Neural progenitor cell (in vitro differentiated cells): ENCODE results near the gene ZBTB46.

ENCODE experiments used
- CTCF ChIP-seq: fragments of 200-600 bp; sonication (generic); IDR thresholded peaks from 2 replicates; pipeline ENCODE4 v1.5.1; 2017; ENCODE audit warnings: antibody characterized with exemption, mild to moderate bottlenecking
- EZH2 ChIP-seq: fragments of 200-600 bp; sonication (generic); IDR thresholded peaks from 2 replicates; pipeline ENCODE4 v1.6.1; 2017; ENCODE audit warnings: antibody characterized with exemption, mild to moderate bottlenecking, moderate library complexity

GRCh38 chr20:63745961-63746731 is 84.9 kb downstream of the ZBTB46 start:
- TF ChIP-seq EZH2 (no peak), CTCF (no peak)
